Testis (tissue), 2 donors: ENCODE data around the gene CFAP299.

Experiments used
- POLR2A ChIP-seq: fragments of 450-650 bp; IDR thresholded peaks from one replicate; pipeline ENCODE4 v1.6.1; 2017; ENCODE audit warnings: antibody characterized with exemption, mild to moderate bottlenecking, moderate library complexity
- TF ChIP-seq, protein P1 (sequence below), 3 experiments: fragments of 450-650 bp in 2 of 3; fragments of 200-600 bp in 1 of 3; sonication (generic) in 1 of 3; IDR thresholded peaks; one replicate each; pipeline ENCODE4 v1.5.1; 2016 to 2019; ENCODE audit warnings: antibody characterized with exemption in 3 of 3, mild to moderate bottlenecking in 2 of 3, moderate library complexity in 1 of 3

DNA sequence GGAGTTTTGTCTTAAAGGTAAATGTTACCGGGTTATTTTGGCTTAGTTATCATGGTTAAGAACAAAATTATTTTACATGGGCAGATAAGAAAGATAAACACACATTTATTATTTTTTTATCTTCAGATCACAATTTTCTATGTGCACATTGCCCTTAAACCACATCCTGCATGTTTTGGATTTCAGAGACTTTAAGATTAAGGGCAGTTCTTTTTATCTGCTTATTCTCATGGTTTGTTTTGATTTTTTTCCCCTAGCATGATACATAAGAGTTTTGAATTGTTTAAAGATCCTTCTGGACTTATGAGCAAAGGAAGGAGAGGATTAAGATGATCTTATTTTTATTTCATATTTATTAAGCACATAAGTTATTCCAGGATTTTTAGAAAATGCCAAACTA lies 504.9 kb downstream of the CFAP299 start:
- TF ChIP-seq, protein P1, sequence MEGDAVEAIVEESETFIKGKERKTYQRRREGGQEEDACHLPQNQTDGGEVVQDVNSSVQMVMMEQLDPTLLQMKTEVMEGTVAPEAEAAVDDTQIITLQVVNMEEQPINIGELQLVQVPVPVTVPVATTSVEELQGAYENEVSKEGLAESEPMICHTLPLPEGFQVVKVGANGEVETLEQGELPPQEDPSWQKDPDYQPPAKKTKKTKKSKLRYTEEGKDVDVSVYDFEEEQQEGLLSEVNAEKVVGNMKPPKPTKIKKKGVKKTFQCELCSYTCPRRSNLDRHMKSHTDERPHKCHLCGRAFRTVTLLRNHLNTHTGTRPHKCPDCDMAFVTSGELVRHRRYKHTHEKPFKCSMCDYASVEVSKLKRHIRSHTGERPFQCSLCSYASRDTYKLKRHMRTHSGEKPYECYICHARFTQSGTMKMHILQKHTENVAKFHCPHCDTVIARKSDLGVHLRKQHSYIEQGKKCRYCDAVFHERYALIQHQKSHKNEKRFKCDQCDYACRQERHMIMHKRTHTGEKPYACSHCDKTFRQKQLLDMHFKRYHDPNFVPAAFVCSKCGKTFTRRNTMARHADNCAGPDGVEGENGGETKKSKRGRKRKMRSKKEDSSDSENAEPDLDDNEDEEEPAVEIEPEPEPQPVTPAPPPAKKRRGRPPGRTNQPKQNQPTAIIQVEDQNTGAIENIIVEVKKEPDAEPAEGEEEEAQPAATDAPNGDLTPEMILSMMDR (IDR thresholded peaks at IDR 0.05): no peak
- no peak for TF ChIP-seq POLR2A
